Endothelial cell of umbilical vein (primary cell): ENCODE results near the gene CXADR.

Experiments used
- EZH2 ChIP-seq: IDR thresholded peaks from 2 replicates; pipeline ENCODE4 v1.6.1; 2012; ENCODE audit warnings: borderline replicate concordance, low read depth, mild to moderate bottlenecking, moderate library complexity, low read length, inconsistent platforms; ENCODE audit not compliant: severe bottlenecking
- POLR2A ChIP-seq: IDR thresholded peaks from 2 replicates; pipeline ENCODE4 v1.6.1; 2012; ENCODE audit warnings: low read depth, mild to moderate bottlenecking, control low read depth, low read length
- TF ChIP-seq, protein P1 (sequence below), 2 donors: IDR thresholded peaks; 1 replicate in 1 of 2; 2 replicates in 1 of 2; pipeline ENCODE4 v1.5.1; 2011; ENCODE audit warnings: low read length in 2 of 2, mild to moderate bottlenecking in 2 of 2, moderate library complexity in 2 of 2, control low read depth in 1 of 2, inconsistent platforms in 1 of 2, low read depth in 1 of 2; ENCODE audit not compliant: insufficient read depth in 1 of 2; ENCODE audit errors: extremely low read depth in 1 of 2

GRCh38 chr21:17514124-17514845 is 1.4 kb downstream of the CXADR start:
- TF ChIP-seq EZH2 (no peak), POLR2A (no peak)
- TF ChIP-seq, protein P1, sequence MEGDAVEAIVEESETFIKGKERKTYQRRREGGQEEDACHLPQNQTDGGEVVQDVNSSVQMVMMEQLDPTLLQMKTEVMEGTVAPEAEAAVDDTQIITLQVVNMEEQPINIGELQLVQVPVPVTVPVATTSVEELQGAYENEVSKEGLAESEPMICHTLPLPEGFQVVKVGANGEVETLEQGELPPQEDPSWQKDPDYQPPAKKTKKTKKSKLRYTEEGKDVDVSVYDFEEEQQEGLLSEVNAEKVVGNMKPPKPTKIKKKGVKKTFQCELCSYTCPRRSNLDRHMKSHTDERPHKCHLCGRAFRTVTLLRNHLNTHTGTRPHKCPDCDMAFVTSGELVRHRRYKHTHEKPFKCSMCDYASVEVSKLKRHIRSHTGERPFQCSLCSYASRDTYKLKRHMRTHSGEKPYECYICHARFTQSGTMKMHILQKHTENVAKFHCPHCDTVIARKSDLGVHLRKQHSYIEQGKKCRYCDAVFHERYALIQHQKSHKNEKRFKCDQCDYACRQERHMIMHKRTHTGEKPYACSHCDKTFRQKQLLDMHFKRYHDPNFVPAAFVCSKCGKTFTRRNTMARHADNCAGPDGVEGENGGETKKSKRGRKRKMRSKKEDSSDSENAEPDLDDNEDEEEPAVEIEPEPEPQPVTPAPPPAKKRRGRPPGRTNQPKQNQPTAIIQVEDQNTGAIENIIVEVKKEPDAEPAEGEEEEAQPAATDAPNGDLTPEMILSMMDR (IDR thresholded peaks at IDR 0.05; ENCODE audit: extremely low read depth in 1 of 2, insufficient read depth in 1 of 2, low read depth in 1 of 2, low read length in 2 of 2), result no peak
